ENCODE measurements around the gene SLC24A4. TPM values are rescaled to one million over a fixed set of nuclear protein-coding genes. Genes with fewer than 3 reads are reported as not detected.
A peak's percentile ranks its signal among the peaks of the same experiment; 100 is the strongest.

Gene SLC24A4
- total RNA-seq, 1 donor from 2014 or later: not detected

GRCh38 chr14:92316937-92317336 lies 6.0 kb upstream of the SLC24A4 start:
- Mint-ChIP-seq H3K27me3 (ENCODE audit: unreplicated experiment) (peaks cover 55% of the 10 kb centered on the region), H3K4me3 (ENCODE audit: unreplicated experiment) (no peak overlapping the region), H3K36me3 (ENCODE audit: unreplicated experiment) (no peaks in the 10 kb centered on the region), H3K4me1 (ENCODE audit: unreplicated experiment) (no peaks in the 10 kb centered on the region), H3K9me3 (ENCODE audit: unreplicated experiment) (no peaks in the 10 kb centered on the region), H3K27ac (ENCODE audit: unreplicated experiment) (no peak overlapping the region)
- TF ChIP-seq CTCF (IDR thresholded peaks at IDR 0.05): no peak
- DNase-seq (ENCODE audit: extremely low spot score, unreplicated experiment): no peak

GRCh38 chr14:92317511-92317910 lies 5.5 kb upstream of the SLC24A4 start:
- Mint-ChIP-seq H3K36me3 (ENCODE audit: unreplicated experiment) (no peaks in the 10 kb centered on the region), H3K27ac (ENCODE audit: unreplicated experiment) (no peak overlapping the region), H3K27me3 (ENCODE audit: unreplicated experiment) (peaks cover 61% of the 10 kb centered on the region), H3K9me3 (ENCODE audit: unreplicated experiment) (no peaks in the 10 kb centered on the region), H3K4me1 (ENCODE audit: unreplicated experiment) (no peaks in the 10 kb centered on the region), H3K4me3 (ENCODE audit: unreplicated experiment) (no peak overlapping the region)
- no peak for DNase-seq (ENCODE audit: extremely low spot score, unreplicated experiment)
- TF ChIP-seq CTCF (IDR thresholded peaks at IDR 0.05): no peak

GRCh38 chr14:92321701-92322100 lies 1.3 kb upstream of the SLC24A4 start:
- Mint-ChIP-seq H3K36me3 (ENCODE audit: unreplicated experiment) (no peaks in the 10 kb centered on the region), H3K27me3 (ENCODE audit: unreplicated experiment) (peaks cover 75% of the 10 kb centered on the region), H3K4me1 (ENCODE audit: unreplicated experiment) (peaks cover 6% of the 10 kb centered on the region), H3K27ac (ENCODE audit: unreplicated experiment) (no peak overlapping the region), H3K4me3 (ENCODE audit: unreplicated experiment) (no peak overlapping the region), H3K9me3 (ENCODE audit: unreplicated experiment) (no peaks in the 10 kb centered on the region)
- TF ChIP-seq CTCF (IDR thresholded peaks at IDR 0.05): no peak
- DNase-seq (ENCODE audit: extremely low spot score, unreplicated experiment): no peak

- DNase-seq (ENCODE audit: extremely low spot score, unreplicated experiment): no peak
- no peak overlapping the region for H3K27ac Mint-ChIP-seq (ENCODE audit: unreplicated experiment)
- H3K4me1 Mint-ChIP-seq (ENCODE audit: unreplicated experiment): peaks cover 6% of the 10 kb centered on the region
- H3K9me3 Mint-ChIP-seq (ENCODE audit: unreplicated experiment): no peaks in the 10 kb centered on the region
- H3K36me3 Mint-ChIP-seq (ENCODE audit: unreplicated experiment): no peaks in the 10 kb centered on the region
- H3K4me3 Mint-ChIP-seq (ENCODE audit: unreplicated experiment): peak overlapping the region; percentile 67
- no peak for TF ChIP-seq CTCF (IDR thresholded peaks at IDR 0.05)
- H3K27me3 Mint-ChIP-seq (ENCODE audit: unreplicated experiment): peaks cover 79% of the 10 kb centered on the region
Measured at GRCh38 chr14:92322516-92322915, 449 bp upstream of the SLC24A4 start.

- H3K36me3 Mint-ChIP-seq (ENCODE audit: unreplicated experiment): no peaks in the 10 kb centered on the region
- no peaks in the 10 kb centered on the region for H3K9me3 Mint-ChIP-seq (ENCODE audit: unreplicated experiment)
- peaks cover 6% of the 10 kb centered on the region for H3K4me1 Mint-ChIP-seq (ENCODE audit: unreplicated experiment)
- H3K4me3 Mint-ChIP-seq (ENCODE audit: unreplicated experiment): no peak overlapping the region
- H3K27me3 Mint-ChIP-seq (ENCODE audit: unreplicated experiment): peaks cover 71% of the 10 kb centered on the region
- no peak overlapping the region for H3K27ac Mint-ChIP-seq (ENCODE audit: unreplicated experiment)
- DNase-seq (ENCODE audit: extremely low spot score, unreplicated experiment): no peak
- TF ChIP-seq CTCF (IDR thresholded peaks at IDR 0.05): no peak
Measured at GRCh38 chr14:92323916-92324818, 1.2 kb downstream of the SLC24A4 start.
